Measurements from ENCODE around the gene PYGM. TPM values are rescaled to one million over a fixed set of nuclear protein-coding genes. Genes with fewer than 3 reads are reported as not detected.

The PYGM gene
- total and polyA plus RNA-seq, 2 of the 8 experiments (the other 6 are each of a cell fraction or from before 2014, with no cell fraction given) = 9.6 to 10.0 TPM

DNA sequence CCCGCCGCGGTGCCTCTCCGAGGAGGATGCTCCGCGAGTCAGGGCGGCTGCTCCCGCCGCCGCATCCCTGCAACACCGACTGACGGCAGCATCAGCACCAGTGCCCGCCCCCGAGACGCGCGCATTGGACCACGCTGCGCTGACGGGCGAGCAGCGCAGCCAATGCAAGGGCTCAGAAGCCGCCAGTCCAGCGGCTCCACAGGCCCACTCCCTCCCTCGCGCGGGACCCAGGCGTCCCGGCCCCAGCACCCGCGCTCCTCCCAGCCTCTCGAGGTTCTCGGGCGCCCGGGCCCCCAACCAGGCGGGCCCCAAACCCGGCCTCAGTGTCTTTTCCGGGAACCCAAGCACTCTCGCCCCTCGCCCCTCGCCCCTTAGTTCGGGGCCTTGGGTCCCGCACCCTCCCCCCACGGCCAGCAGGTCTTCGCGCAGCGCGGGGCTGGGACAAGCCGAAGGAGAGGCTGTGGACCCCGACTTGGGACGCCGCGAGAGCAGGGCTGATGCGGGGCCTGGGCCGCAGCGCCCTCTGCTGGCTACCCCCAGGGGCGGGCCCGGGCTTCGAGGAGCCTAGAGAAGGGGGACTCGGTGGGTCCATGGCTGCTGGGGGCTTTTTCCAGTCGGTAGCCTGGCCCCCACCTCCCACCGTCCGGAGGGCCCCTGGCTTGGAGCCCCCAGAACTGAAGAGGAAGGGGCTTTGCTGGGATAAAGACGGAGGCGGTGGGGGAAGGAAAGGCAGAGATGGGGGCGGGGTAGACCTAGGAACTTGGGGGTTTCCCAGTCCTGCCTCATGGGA lies 36.5 kb downstream of the PYGM start, which contains the start of gene NRXN2 (continued):
- peak in 2 of 3 experiments; percentile 90 to 91; a peak in 3 of 4 replicates for TF ChIP-seq CTCF (IDR thresholded peaks at IDR 0.05; ENCODE audit: control extremely low read depth in 1 of 3, insufficient read depth in 1 of 3, low read depth in 1 of 3, low read length in 3 of 3)
- TF ChIP-seq TEAD4 (IDR thresholded peaks at IDR 0.05; ENCODE audit: low read depth, low read length) = no peak
- TF ChIP-seq CHD2 (IDR thresholded peaks at IDR 0.05; ENCODE audit: low read length) = peak; percentile 80
- TF ChIP-seq PHF8 (conservative IDR thresholded peaks at IDR 0.05; ENCODE audit: low read depth, low read length) = peak; percentile 47; the same call in 1 of the 2 replicates
- TF ChIP-seq E2F6 (IDR thresholded peaks at IDR 0.05) = no peak
- TF ChIP-seq CTBP2 (IDR thresholded peaks at IDR 0.05; ENCODE audit: borderline replicate concordance, insufficient read depth, insufficient read length, low read length) = no peak
- no peak for TF ChIP-seq GTF2F1 (IDR thresholded peaks at IDR 0.05; ENCODE audit: borderline replicate concordance, low read depth, low read length)
- no peak for TF ChIP-seq SP4 (IDR thresholded peaks at IDR 0.05; ENCODE audit: low read length)
- peak; percentile 43 for TF ChIP-seq TAF7 (optimal IDR thresholded peaks at IDR 0.05; ENCODE audit: borderline replicate concordance, low read depth, low read length)
- TF ChIP-seq SP1 (IDR thresholded peaks at IDR 0.05; ENCODE audit: low read depth, low read length) = peak; percentile 88
- no peak; the same call in 1 of the 2 replicates for TF ChIP-seq RBBP5 (IDR thresholded peaks at IDR 0.05; ENCODE audit: borderline replicate concordance, low read depth, low read length)
- TF ChIP-seq CHD1 (IDR thresholded peaks at IDR 0.05; ENCODE audit: low read depth, low read length) = no peak
- peak; percentile 55 for TF ChIP-seq SP2 (IDR thresholded peaks at IDR 0.05; ENCODE audit: low read length)
- TF ChIP-seq EP300 (IDR thresholded peaks at IDR 0.05; ENCODE audit: borderline replicate concordance in 1 of 2, low read depth in 2 of 2, low read length in 2 of 2) = peak in 1 of 2 experiments; percentile 47; a peak in 1 of 3 replicates
- TF ChIP-seq CBX5 (IDR thresholded peaks at IDR 0.05; ENCODE audit: low read depth, low read length) = no peak
- no peak for TF ChIP-seq POLR2A (IDR thresholded peaks at IDR 0.05; ENCODE audit: control extremely low read depth in 1 of 2, low read depth in 2 of 2, low read length in 2 of 2)
- peak; percentile 62; the same call in 1 of the 2 replicates for TF ChIP-seq BACH1 (IDR thresholded peaks at IDR 0.05; ENCODE audit: low read length)
- peak; percentile 61 for TF ChIP-seq KDM4A (IDR thresholded peaks at IDR 0.05; ENCODE audit: low read depth, low read length, severe bottlenecking)
- peak; percentile 27; the same call in 1 of the 2 replicates for TF ChIP-seq TAF1 (IDR thresholded peaks at IDR 0.05; ENCODE audit: low read depth, low read length)
- TF ChIP-seq JUND (IDR thresholded peaks at IDR 0.05; ENCODE audit: low read length) = no peak
- peak; percentile 65; the same call in 1 of the 2 replicates for TF ChIP-seq GABPA (IDR thresholded peaks at IDR 0.05; ENCODE audit: borderline replicate concordance, insufficient read depth, low read length)
